22Rv1 (cell line): Measurements from ENCODE around the gene FAM98B.

Experiments used
- H3K27ac ChIP-seq: fragments of 450-650 bp; 2 replicates; pipeline ENCODE4 v1.5.1; 2017
- CTCF ChIP-seq: fragments of 450-650 bp; IDR thresholded peaks from 2 replicates; pipeline ENCODE4 v1.5.1; 2017; ENCODE audit warnings: mild to moderate bottlenecking
- ZFX ChIP-seq: fragments of 450-650 bp; IDR thresholded peaks from 2 replicates; pipeline ENCODE4 v1.6.1; 2017; ENCODE audit warnings: antibody characterized with exemption, borderline replicate concordance

Gene FAM98B

GRCh38 chr15:38486936-38487335 lies 33.0 kb downstream of the FAM98B start:
- no peak overlapping the region for H3K27ac ChIP-seq
- TF ChIP-seq CTCF (no peak), ZFX (no peak)

DNA sequence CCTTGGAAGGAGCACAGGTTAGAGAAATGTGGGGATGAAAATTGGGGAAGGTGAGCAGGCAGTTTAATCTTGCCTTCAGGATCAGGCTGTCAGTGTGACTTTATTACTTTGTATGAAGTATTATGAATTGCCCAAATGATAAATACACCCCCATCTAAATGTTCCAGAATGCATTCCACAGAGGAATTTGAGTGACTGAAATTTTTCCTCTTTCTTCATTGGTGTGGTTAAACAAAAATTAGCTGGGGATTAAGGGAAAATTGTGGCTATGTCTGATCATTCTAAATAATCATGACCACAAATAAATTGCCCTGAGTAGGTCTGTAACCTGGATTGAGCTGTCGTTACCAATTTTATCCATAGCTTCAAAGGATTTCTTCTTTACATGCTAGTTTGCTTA lies 33.5 kb downstream of the FAM98B start:
- TF ChIP-seq ZFX, result no peak
- TF ChIP-seq CTCF, result no peak

GRCh38 chr15:38490242-38490922 lies 36.5 kb downstream of the FAM98B start:
- no peak for TF ChIP-seq ZFX
- TF ChIP-seq CTCF, result no peak
- no peak overlapping the region for H3K27ac ChIP-seq

More for the DNA sequence above, 33.5 kb downstream of the FAM98B start:
- H3K27ac ChIP-seq, result no peak overlapping the region

DNA sequence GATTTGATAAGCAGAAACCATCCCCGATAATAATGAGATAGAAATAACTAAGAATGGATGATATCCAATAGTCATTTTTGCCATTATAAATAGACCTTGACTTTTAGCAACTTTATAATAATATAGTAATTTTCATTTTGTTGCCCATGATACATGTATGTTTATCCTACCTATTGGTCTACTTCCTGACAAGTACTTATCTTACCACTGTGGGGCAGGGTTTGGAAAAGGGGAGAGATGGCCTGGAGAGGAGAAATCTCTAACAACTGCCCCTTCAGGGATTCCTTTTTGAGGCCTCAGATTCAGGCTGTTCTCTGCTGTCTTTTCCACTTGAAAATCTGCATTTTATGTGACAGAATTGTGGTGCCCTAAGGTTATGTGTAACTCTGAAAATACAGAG lies 42.2 kb downstream of the FAM98B start:
- TF ChIP-seq ZFX, result no peak
- no peak for TF ChIP-seq CTCF
- H3K27ac ChIP-seq, result no peak overlapping the region

DNA sequence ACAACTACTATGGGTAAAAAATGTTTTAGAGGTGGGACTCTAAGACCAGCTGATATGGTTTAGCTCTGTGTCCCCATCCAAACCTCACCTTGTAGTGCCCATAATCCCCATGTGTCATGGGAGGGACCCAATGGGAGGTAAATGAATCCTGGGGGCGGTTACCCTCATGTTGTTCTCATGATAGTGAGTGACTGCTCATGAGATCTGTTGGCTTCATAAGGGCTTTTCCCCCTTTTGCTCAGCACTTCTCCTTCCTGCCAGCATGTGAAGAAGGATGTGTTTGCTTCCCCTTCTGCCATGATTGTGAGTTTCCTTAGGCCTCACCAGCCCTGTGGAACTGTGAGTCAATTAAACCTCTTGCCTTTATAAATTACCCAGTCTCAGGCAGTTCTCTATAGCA lies 45.7 kb downstream of the FAM98B start:
- TF ChIP-seq ZFX (no peak), CTCF (no peak)

GRCh38 chr15:38503496-38503895 lies 49.6 kb downstream of the FAM98B start:
- H3K27ac ChIP-seq, result no peak overlapping the region
- TF ChIP-seq ZFX, result no peak
- no peak for TF ChIP-seq CTCF

More for the DNA sequence above, 45.7 kb downstream of the FAM98B start:
- H3K27ac ChIP-seq, result no peak overlapping the region

- TF ChIP-seq ZFX (no peak), CTCF (no peak)
Observed at GRCh38 chr15:38504680-38505467, 50.9 kb downstream of the FAM98B start.

More at GRCh38 chr15:38504680-38505467, 50.9 kb downstream of the FAM98B start:
- no peak overlapping the region for H3K27ac ChIP-seq
